GM12865 (cell line): ENCODE measurements around the gene UBE2G2.

Experiments
- DNase-seq: peaks from one replicate; pipeline ENCODE4 v3.0.0; 2010; ENCODE audit warnings: low read depth
- H3K4me3 ChIP-seq: 2 replicates; pipeline ENCODE4 v1.5.1; 2011; ENCODE audit warnings: mild to moderate bottlenecking, low read depth, low read length, control low read depth
- TF ChIP-seq, protein P1 (sequence below): IDR thresholded peaks from 2 replicates; pipeline ENCODE4 v1.5.1; 2011; ENCODE audit warnings: low read length, control low read depth, low read depth, inconsistent platforms; ENCODE audit not compliant: insufficient read depth; ENCODE audit errors: missing control alignments

Gene UBE2G2

GRCh38 chr21:44847261-44848056 lies 45.8 kb upstream of the UBE2G2 start:
- H3K4me3 ChIP-seq: no peak overlapping the region
- no peak for DNase-seq
- TF ChIP-seq, protein P1, sequence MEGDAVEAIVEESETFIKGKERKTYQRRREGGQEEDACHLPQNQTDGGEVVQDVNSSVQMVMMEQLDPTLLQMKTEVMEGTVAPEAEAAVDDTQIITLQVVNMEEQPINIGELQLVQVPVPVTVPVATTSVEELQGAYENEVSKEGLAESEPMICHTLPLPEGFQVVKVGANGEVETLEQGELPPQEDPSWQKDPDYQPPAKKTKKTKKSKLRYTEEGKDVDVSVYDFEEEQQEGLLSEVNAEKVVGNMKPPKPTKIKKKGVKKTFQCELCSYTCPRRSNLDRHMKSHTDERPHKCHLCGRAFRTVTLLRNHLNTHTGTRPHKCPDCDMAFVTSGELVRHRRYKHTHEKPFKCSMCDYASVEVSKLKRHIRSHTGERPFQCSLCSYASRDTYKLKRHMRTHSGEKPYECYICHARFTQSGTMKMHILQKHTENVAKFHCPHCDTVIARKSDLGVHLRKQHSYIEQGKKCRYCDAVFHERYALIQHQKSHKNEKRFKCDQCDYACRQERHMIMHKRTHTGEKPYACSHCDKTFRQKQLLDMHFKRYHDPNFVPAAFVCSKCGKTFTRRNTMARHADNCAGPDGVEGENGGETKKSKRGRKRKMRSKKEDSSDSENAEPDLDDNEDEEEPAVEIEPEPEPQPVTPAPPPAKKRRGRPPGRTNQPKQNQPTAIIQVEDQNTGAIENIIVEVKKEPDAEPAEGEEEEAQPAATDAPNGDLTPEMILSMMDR: no peak

DNA sequence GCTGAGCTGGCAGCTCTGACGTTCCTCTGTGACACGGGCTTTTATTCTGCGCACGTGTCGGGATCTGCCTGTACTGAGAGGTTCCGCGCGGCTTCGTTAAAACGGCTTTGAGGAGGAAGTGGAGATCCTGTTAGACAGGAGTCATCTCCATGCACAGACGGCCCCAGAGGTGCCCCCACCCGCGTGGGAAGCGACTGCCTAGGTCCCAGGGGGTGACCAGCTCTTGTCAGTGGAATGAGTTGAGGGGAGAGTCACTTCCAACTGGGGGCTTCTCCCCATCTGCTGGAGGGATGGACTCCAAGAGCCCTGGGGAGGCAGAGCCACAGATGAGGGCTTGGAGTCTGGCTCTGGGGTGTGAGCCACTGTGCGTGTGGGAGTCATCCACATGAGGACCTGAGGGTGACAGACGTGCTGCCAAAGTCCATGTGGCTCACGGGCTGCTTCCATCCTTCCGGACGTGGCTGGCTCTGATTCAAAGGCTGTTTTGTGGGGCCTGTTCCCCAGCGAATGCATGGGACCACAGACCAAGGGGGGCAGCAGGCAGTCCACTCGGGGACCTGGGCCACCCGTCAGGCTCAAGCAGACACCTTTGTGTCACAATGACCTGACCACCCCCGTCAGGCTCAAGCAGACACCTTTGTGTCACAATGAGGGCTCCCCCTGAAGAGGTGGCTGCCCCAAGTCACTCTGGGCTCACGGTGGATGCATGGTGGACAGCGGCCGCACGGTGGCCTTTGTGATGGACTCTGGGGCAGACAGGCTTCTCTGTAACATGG lies 45.1 kb upstream of the UBE2G2 start:
- TF ChIP-seq, protein P1: no peak
- DNase-seq: peak; percentile 31
- H3K4me3 ChIP-seq: no peak overlapping the region; the same call in 1 of the 2 replicates

- TF ChIP-seq, protein P1: no peak
These were observed 44.5 kb upstream of the UBE2G2 start for GRCh38 chr21:44846224-44846484.

GRCh38 chr21:44845418-44846223 lies 44.0 kb upstream of the UBE2G2 start:
- H3K4me3 ChIP-seq: peak overlapping the region; percentile 47
- peak; percentile 53 for DNase-seq
- TF ChIP-seq, protein P1: peak; percentile 32

More at GRCh38 chr21:44846224-44846484, 44.5 kb upstream of the UBE2G2 start:
- peak overlapping the region; percentile 47 for H3K4me3 ChIP-seq
- DNase-seq: no peak

GRCh38 chr21:44844256-44844655 lies 42.6 kb upstream of the UBE2G2 start:
- DNase-seq: no peak
- TF ChIP-seq, protein P1: no peak
- H3K4me3 ChIP-seq: no peak overlapping the region

GRCh38 chr21:44842721-44843445 lies 41.3 kb upstream of the UBE2G2 start:
- no peak overlapping the region for H3K4me3 ChIP-seq
- TF ChIP-seq, protein P1: no peak
- no peak for DNase-seq
